IgD-negative memory B cell (primary cell): ENCODE data around the gene B4GALT2. TPM values are rescaled to one million over a fixed set of nuclear protein-coding genes. Genes with fewer than 3 reads are reported as not detected.
A peak's percentile ranks its signal among the peaks of the same experiment; 100 is the strongest.

Experiments used
- H3K27ac Mint-ChIP-seq, 3 donors: one replicate each; pipeline ENCODE4 v1.8.0; 2020 to 2022; ENCODE audit warnings: mild to moderate bottlenecking in 3 of 3, mixed read lengths in 3 of 3, moderate library complexity in 1 of 3
- H3K27me3 Mint-ChIP-seq: one replicate; pipeline ENCODE4 v1.8.0; 2021; ENCODE audit warnings: mixed read lengths
- H3K36me3 Mint-ChIP-seq: one replicate; pipeline ENCODE4 v1.8.0; 2020; ENCODE audit warnings: mild to moderate bottlenecking, mixed read lengths
- H3K4me1 Mint-ChIP-seq, 3 donors: one replicate each; pipeline ENCODE4 v1.8.0; 2020 to 2022; ENCODE audit warnings: mixed read lengths in 3 of 3, mild to moderate bottlenecking in 1 of 3
- H3K4me3 Mint-ChIP-seq, 4 donors: one replicate each; pipeline ENCODE4 v1.8.0; 2020 to 2022; ENCODE audit warnings: mild to moderate bottlenecking in 4 of 4, mixed read lengths in 4 of 4, moderate library complexity in 3 of 4
- H3K9me3 Mint-ChIP-seq, 3 donors: one replicate each; pipeline ENCODE4 v1.8.0; 2020 to 2021; ENCODE audit warnings: mixed read lengths in 3 of 3, mild to moderate bottlenecking in 1 of 3
- polyA plus RNA-seq: library from polyadenylated mRNA; unstranded; fragments of 300-500 nt; fragmentation: Illumina TruSeq; gene quantifications from one replicate; pipeline ENCODE4 v1.2.3, GENCODE V29; 2021

Gene B4GALT2
- polyA plus RNA-seq, 1 donor from 2014 or later = 1.0 TPM

GRCh38 chr1:43956234-43956633 lies 22.8 kb upstream of the B4GALT2 start:
- no peak overlapping the region for H3K27ac Mint-ChIP-seq
- no peaks in the 10 kb centered on the region for H3K27me3 Mint-ChIP-seq
- no peak overlapping the region for H3K4me3 Mint-ChIP-seq
- H3K9me3 Mint-ChIP-seq = no peaks in the 10 kb centered on the region
- no peaks in the 10 kb centered on the region for H3K4me1 Mint-ChIP-seq
- H3K36me3 Mint-ChIP-seq = peaks cover 2% of the 10 kb centered on the region

GRCh38 chr1:43957407-43958040 lies 21.5 kb upstream of the B4GALT2 start:
- H3K4me3 Mint-ChIP-seq = no peak overlapping the region
- H3K27ac Mint-ChIP-seq = peak overlapping the region in 1 of 3 donors; percentile 14
- no peaks in the 10 kb centered on the region for H3K27me3 Mint-ChIP-seq
- no peaks in the 10 kb centered on the region for H3K4me1 Mint-ChIP-seq
- no peaks in the 10 kb centered on the region for H3K9me3 Mint-ChIP-seq
- peaks cover 2% of the 10 kb centered on the region for H3K36me3 Mint-ChIP-seq

GRCh38 chr1:43958351-43959255 lies 20.4 kb upstream of the B4GALT2 start:
- H3K27me3 Mint-ChIP-seq = no peaks in the 10 kb centered on the region
- no peak overlapping the region for H3K27ac Mint-ChIP-seq
- no peaks in the 10 kb centered on the region for H3K4me1 Mint-ChIP-seq
- H3K36me3 Mint-ChIP-seq = peaks cover 2% of the 10 kb centered on the region
- H3K9me3 Mint-ChIP-seq = no peaks in the 10 kb centered on the region
- no peak overlapping the region for H3K4me3 Mint-ChIP-seq

GRCh38 chr1:43960798-43961197 lies 18.2 kb upstream of the B4GALT2 start:
- Mint-ChIP-seq H3K4me3 (no peak overlapping the region), H3K27ac (no peak overlapping the region), H3K9me3 (no peaks in the 10 kb centered on the region), H3K27me3 (no peaks in the 10 kb centered on the region), H3K4me1 (no peaks in the 10 kb centered on the region), H3K36me3 (peaks cover 2% of the 10 kb centered on the region)

DNA sequence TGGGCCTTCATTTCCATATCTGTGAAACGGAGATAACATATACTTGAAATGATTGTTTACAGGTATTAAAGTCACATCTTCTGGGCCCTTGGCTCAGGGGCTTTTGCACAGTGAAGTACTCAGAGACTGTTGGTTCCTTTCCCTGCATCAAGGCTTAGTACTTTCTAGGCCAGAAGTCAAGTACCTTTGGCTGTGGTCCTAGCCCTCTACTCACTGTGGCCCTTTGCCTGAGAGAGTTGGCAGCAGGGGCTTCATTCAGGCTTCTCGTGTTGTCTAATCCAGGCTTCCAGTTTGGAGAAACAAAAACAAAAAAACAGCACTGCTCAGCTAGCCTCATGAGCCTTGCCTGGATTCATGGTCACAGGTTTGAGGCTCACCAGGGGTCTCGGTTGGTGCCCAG lies 17.3 kb upstream of the B4GALT2 start:
- no peak overlapping the region for H3K4me3 Mint-ChIP-seq
- peaks cover 2% of the 10 kb centered on the region for H3K36me3 Mint-ChIP-seq
- no peak overlapping the region for H3K27ac Mint-ChIP-seq
- no peaks in the 10 kb centered on the region for H3K9me3 Mint-ChIP-seq
- H3K27me3 Mint-ChIP-seq = no peaks in the 10 kb centered on the region
- no peaks in the 10 kb centered on the region for H3K4me1 Mint-ChIP-seq

- Mint-ChIP-seq H3K36me3 (peaks cover 2% of the 10 kb centered on the region), H3K4me1 (no peaks in the 10 kb centered on the region), H3K4me3 (no peak overlapping the region), H3K9me3 (no peaks in the 10 kb centered on the region), H3K27me3 (no peaks in the 10 kb centered on the region), H3K27ac (peak overlapping the region in 1 of 3 donors; percentile 19)
These were observed 16.7 kb upstream of the B4GALT2 start for GRCh38 chr1:43962324-43962723.

DNA sequence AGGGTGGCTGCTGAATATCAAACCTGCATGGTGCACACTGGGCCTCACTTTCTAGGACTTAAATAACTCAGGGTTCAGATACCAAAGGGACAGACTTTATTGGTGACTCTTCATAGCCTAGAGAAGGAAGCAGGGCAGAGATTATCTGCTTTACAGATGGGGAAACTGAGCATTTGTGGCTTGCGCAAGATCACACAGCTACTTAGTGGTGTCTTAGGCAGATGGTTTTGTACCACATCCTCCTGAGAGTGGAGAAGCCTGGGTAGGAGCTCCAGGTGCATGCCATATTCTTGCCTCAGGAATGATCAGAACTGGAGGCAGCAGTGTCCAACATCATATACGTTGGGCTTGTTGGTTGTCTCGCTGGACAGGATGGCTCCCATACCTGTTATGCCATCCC lies 16.0 kb upstream of the B4GALT2 start:
- no peaks in the 10 kb centered on the region for H3K4me1 Mint-ChIP-seq
- H3K36me3 Mint-ChIP-seq = peaks cover 2% of the 10 kb centered on the region
- H3K9me3 Mint-ChIP-seq = peaks cover 0 to 2% (median 0%) of the 10 kb centered on the region in 3 donors
- H3K4me3 Mint-ChIP-seq = no peak overlapping the region
- H3K27ac Mint-ChIP-seq = no peak overlapping the region
- no peaks in the 10 kb centered on the region for H3K27me3 Mint-ChIP-seq

DNA sequence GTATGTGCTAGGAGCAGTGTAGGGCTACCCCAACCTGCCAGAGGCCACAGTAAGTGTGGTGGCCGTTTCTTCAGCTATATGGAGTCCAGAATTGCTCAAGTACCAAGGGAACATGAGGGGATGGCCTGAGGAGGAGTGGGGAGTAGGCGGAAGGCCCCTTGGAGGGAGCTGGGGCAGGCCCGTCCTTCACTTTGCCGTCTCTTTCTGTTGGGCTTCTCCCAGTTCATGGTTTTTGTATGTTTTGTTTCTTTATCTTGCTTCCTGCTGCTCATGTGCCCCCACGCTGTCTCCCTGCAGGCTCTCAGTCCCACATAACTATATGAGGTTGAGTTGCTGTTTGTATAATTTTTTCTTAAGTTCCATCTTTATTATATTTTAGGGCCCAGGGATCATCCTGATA lies 15.1 kb upstream of the B4GALT2 start:
- H3K4me1 Mint-ChIP-seq = no peaks in the 10 kb centered on the region
- H3K36me3 Mint-ChIP-seq = peaks cover 4% of the 10 kb centered on the region
- no peak overlapping the region for H3K27ac Mint-ChIP-seq
- H3K27me3 Mint-ChIP-seq = no peaks in the 10 kb centered on the region
- H3K4me3 Mint-ChIP-seq = no peak overlapping the region
- peaks cover 0 to 2% (median 0%) of the 10 kb centered on the region in 3 donors for H3K9me3 Mint-ChIP-seq

GRCh38 chr1:43965316-43965715 lies 13.7 kb upstream of the B4GALT2 start:
- Mint-ChIP-seq H3K36me3 (peaks cover 4% of the 10 kb centered on the region), H3K9me3 (peaks cover 0 to 2% (median 0%) of the 10 kb centered on the region in 3 donors), H3K4me3 (no peak overlapping the region), H3K27me3 (no peaks in the 10 kb centered on the region), H3K4me1 (peaks cover 3 to 8% (median 5%) of the 10 kb centered on the region in 3 donors), H3K27ac (no peak overlapping the region)

DNA sequence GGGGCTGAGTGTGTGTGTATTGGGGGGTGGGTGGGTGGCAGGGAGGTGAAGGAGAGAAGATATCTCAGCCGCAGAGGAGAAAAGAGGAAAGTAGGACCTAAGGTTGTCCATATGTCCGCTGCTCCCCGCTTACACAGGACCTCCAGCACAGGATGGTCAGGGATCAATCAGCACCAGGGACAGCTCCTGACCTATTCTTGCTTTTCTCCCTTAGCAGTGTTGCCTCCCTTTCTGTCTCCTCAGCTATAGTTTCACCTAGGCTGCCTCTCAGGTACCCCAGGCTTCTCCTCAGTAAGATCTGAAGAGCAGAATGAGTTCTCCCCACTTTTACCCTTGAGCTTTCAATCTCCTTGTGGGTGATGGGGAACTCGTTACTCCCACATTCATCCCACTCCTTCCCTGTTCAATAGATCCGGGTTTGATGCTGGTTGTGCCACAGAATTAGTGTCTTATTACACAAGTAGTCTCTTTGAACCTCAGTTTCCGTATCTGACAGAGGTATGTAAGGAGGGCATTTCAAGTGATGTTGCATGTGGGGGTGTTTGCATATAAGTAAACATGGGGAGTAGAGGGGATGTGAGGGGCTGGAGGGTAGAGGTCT lies 10.6 kb upstream of the B4GALT2 start:
- H3K27ac Mint-ChIP-seq = no peak overlapping the region
- H3K4me1 Mint-ChIP-seq = peaks cover 7 to 16% (median 8%) of the 10 kb centered on the region in 3 donors
- H3K4me3 Mint-ChIP-seq = peak overlapping the region in 1 of 4 donors; percentile 39

DNA sequence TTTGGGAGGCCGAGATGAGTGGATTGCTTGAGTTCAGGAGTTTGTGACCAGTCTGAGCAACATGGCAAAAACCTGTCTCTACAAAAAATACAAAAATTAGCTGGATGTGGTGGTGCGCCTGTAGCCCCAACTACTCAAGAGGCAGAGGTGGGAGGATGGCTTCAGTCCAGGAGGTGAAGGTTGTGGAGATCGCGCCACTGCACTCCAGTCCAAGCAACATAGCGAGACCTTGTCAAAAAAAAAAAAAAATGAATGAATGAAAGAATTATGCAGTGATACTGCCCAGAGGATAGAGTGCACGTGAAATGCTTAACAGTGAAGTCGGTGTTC lies 9.6 kb upstream of the B4GALT2 start:
- Mint-ChIP-seq H3K4me3 (peak overlapping the region; percentile 93 to 99 (median 96)), H3K9me3 (peaks cover 0 to 2% (median 0%) of the 10 kb centered on the region in 3 donors), H3K27ac (peak overlapping the region; percentile 40 to 92 (median 63)), H3K4me1 (peaks cover 13 to 16% (median 16%) of the 10 kb centered on the region in 3 donors), H3K27me3 (no peaks in the 10 kb centered on the region), H3K36me3 (peaks cover 2% of the 10 kb centered on the region)

More for the DNA sequence above, 10.6 kb upstream of the B4GALT2 start:
- Mint-ChIP-seq H3K27me3 (no peaks in the 10 kb centered on the region), H3K9me3 (peaks cover 0 to 2% (median 0%) of the 10 kb centered on the region in 3 donors), H3K36me3 (peaks cover 2% of the 10 kb centered on the region)

DNA sequence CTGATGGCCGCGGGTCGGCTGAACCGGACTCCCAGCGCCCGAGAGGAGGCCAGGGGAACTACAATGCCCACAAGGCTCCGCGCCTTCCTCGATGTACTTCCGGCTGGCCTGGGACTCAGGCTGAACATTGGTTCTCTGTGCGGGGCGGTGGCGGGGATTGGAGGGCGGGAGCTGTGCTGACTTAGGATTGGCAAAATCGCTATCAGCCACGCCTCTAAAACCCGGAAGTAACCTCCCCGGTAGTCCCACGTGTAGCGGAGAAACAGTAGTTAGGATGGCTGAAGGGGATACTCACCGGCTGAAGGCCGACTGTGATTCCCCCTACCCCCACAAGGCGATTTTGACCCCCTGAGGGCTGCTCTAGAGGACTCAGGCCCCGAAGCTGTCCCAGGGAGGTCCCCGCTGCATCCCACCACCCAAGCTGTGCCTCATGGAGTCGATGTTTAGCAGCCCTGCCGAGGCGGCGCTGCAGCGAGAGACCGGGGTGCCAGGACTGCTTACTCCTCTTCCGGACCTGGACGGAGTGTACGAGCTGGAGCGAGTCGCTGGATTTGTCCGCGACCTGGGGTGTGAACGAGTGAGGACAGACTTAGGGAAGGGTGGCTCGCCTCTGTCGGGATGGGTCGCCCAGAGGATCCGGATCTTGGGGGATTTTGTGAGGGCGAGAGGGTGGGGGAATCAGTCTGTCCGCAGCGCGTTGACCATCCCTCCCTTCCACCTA lies 9.1 kb upstream of the B4GALT2 start, which contains the start of gene DPH2:
Gene DPH2, plus strand, starts transcription at position 265 of the 721 bp plus-strand sequence. Its CDS starts 166 bp downstream, at position 431.
- Mint-ChIP-seq H3K9me3 (peaks cover 0 to 2% (median 0%) of the 10 kb centered on the region in 3 donors), H3K27ac (peak within 1 kb of the TSS; percentile 40 to 92 (median 63)), H3K4me3 (peak within 1 kb of the TSS; percentile 93 to 99 (median 96)), H3K4me1 (peaks cover 15 to 16% (median 16%) of the 10 kb centered on the region in 3 donors), H3K27me3 (no peaks in the 10 kb centered on the region), H3K36me3 (peaks cover 2% of the 10 kb centered on the region)

DNA sequence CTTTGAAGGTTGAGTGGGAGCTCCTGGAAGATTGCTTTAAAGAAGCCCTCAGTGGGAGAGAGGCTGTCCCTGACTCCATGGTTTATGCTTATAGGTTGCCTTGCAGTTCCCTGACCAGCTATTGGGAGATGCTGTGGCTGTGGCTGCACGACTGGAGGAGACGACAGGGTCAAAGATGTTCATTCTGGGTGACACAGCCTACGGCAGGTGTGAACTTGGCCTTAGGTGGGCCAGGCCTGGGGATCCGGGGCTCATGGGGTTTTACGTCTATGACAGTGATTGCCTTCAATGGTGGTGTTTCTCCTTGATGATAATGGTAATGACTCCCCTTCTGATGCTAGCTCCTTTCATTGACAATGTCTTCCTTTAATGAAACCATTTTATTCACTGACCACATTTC lies 8.5 kb upstream of the B4GALT2 start:
- Mint-ChIP-seq H3K4me3 (peak overlapping the region; percentile 93 to 99 (median 96)), H3K27me3 (no peaks in the 10 kb centered on the region), H3K27ac (peak overlapping the region in 2 of 3 donors; percentile 40 to 63), H3K9me3 (peaks cover 0 to 2% (median 0%) of the 10 kb centered on the region in 3 donors), H3K4me1 (peaks cover 15 to 16% (median 16%) of the 10 kb centered on the region in 3 donors), H3K36me3 (peaks cover 2% of the 10 kb centered on the region)

DNA sequence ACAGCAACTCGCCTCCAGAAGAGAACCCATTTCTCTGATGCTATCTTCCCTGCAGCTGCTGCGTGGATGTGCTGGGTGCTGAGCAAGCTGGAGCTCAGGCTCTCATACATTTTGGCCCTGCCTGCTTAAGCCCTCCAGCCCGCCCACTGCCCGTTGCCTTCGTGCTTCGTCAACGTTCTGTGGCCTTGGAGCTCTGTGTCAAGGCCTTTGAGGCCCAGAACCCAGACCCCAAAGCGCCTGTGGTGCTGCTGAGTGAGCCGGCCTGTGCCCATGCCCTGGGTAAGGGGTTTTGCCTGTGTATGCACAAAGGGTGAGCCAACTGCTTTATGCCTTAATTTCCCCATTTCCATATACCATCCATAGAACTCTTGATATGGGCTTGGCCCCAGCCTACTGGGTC lies 8.1 kb upstream of the B4GALT2 start:
- H3K27ac Mint-ChIP-seq = peak overlapping the region in 1 of 3 donors; percentile 40

More for the DNA sequence above, 8.1 kb upstream of the B4GALT2 start:
- no peaks in the 10 kb centered on the region for H3K27me3 Mint-ChIP-seq
- peak overlapping the region; percentile 55 to 98 (median 94) for H3K4me3 Mint-ChIP-seq
- peaks cover 2% of the 10 kb centered on the region for H3K36me3 Mint-ChIP-seq
- H3K4me1 Mint-ChIP-seq = peaks cover 15 to 18% (median 18%) of the 10 kb centered on the region in 3 donors
- peaks cover 0 to 2% (median 0%) of the 10 kb centered on the region in 3 donors for H3K9me3 Mint-ChIP-seq
